ENCODE measurements around the gene NUAK1. TPM values are rescaled to one million over a fixed set of nuclear protein-coding genes. Genes with fewer than 3 reads are reported as not detected.

Gene NUAK1
- total RNA-seq, 1 experiment from 2014 or later, result 7.9 TPM

- Histone ChIP-seq H3K4me1 (replicated peaks; ENCODE audit: insufficient read depth) (no peaks in the 10 kb centered on the region), H2AFZ (no peak overlapping the region), H3K36me3 (ENCODE audit: low read depth) (peaks cover 16% of the 10 kb centered on the region), H3K79me2 (ENCODE audit: low read depth) (no peaks in the 10 kb centered on the region), H4K20me1 (ENCODE audit: insufficient read depth) (no peaks in the 10 kb centered on the region), H3K4me2 (no peak overlapping the region), H3K4me3 (no peak overlapping the region), H3K9me3 (ENCODE audit: insufficient read depth, low read depth) (no peaks in the 10 kb centered on the region), H3K27me3 (ENCODE audit: insufficient read depth, low read depth) (no peaks in the 10 kb centered on the region), H3K27ac (no peak overlapping the region), H3K9me2 (ENCODE audit: insufficient read depth) (no peaks in the 10 kb centered on the region), H3F3A (ENCODE audit: insufficient read depth, low read depth) (peaks cover 4% of the 10 kb centered on the region; the same call in 1 of the 2 replicates)
- ChIA-PET POLR2A (ENCODE audit: unreplicated experiment) (interaction anchor here (0.6 kb wide), 1 partner anchor 61 kb away, joined by 4 read pairs; no protein-coding TSS in a partner anchor), CTCF (no interaction called here)
- no peak for TF ChIP-seq CTCF (conservative IDR thresholded peaks at IDR 0.05)
- TF ChIP-seq EZH2 (IDR thresholded peaks at IDR 0.05; ENCODE audit: low read depth), result no peak
- intact Hi-C loops (cut with micrococcal nuclease; ENCODE audit: unreplicated experiment), result no loop called here
- DNase-seq, result no peak
- BruUV-seq (replicated peaks), result no TSS peak
Measured at GRCh38 chr12:106082216-106083175, 56.3 kb downstream of the NUAK1 start.

- no peak overlapping the region for H3K4me3 ChIP-seq
- BruUV-seq (replicated peaks), result no TSS peak
- H3K4me2 ChIP-seq, result no peak overlapping the region
- no peaks in the 10 kb centered on the region for H3K27me3 ChIP-seq (ENCODE audit: insufficient read depth, low read depth)
- POLR2A ChIA-PET (ENCODE audit: unreplicated experiment), result no interaction called here
- H2AFZ ChIP-seq, result no peak overlapping the region
- no peaks in the 10 kb centered on the region for H3K9me3 ChIP-seq (ENCODE audit: insufficient read depth, low read depth)
- H3K27ac ChIP-seq, result no peak overlapping the region
- H3F3A ChIP-seq (ENCODE audit: insufficient read depth, low read depth), result no peaks in the 10 kb centered on the region
- no peak for TF ChIP-seq CTCF (conservative IDR thresholded peaks at IDR 0.05)
- no peak for TF ChIP-seq EZH2 (IDR thresholded peaks at IDR 0.05; ENCODE audit: low read depth)
- intact Hi-C loops (cut with micrococcal nuclease; ENCODE audit: unreplicated experiment), result no loop called here
- no peaks in the 10 kb centered on the region for H3K9me2 ChIP-seq (ENCODE audit: insufficient read depth)
- CTCF ChIA-PET, result no interaction called here
- no peaks in the 10 kb centered on the region for H4K20me1 ChIP-seq (ENCODE audit: insufficient read depth)
- H3K79me2 ChIP-seq (ENCODE audit: low read depth), result no peaks in the 10 kb centered on the region
- peaks cover 16% of the 10 kb centered on the region for H3K36me3 ChIP-seq (ENCODE audit: low read depth)
- DNase-seq, result no peak
- H3K4me1 ChIP-seq (replicated peaks; ENCODE audit: insufficient read depth), result no peaks in the 10 kb centered on the region
Measured at GRCh38 chr12:106081606-106082005, 57.1 kb downstream of the NUAK1 start.

GRCh38 chr12:106080791-106081170 is 58.0 kb downstream of the NUAK1 start:
- no TSS peak for BruUV-seq (replicated peaks)
- no peaks in the 10 kb centered on the region for H3K9me2 ChIP-seq (ENCODE audit: insufficient read depth)
- H3F3A ChIP-seq (ENCODE audit: insufficient read depth, low read depth), result no peaks in the 10 kb centered on the region
- no peak for TF ChIP-seq EZH2 (IDR thresholded peaks at IDR 0.05; ENCODE audit: low read depth)
- TF ChIP-seq CTCF (conservative IDR thresholded peaks at IDR 0.05), result no peak
- intact Hi-C loops (cut with micrococcal nuclease; ENCODE audit: unreplicated experiment), result no loop called here
- ChIA-PET CTCF (no interaction called here), POLR2A (ENCODE audit: unreplicated experiment) (no interaction called here)
- no peak overlapping the region for H3K27ac ChIP-seq
- peaks cover 20% of the 10 kb centered on the region for H3K36me3 ChIP-seq (ENCODE audit: low read depth)
- no peak overlapping the region for H3K4me3 ChIP-seq
- DNase-seq, result no peak
- no peaks in the 10 kb centered on the region for H3K79me2 ChIP-seq (ENCODE audit: low read depth)
- no peaks in the 10 kb centered on the region for H3K9me3 ChIP-seq (ENCODE audit: insufficient read depth, low read depth)
- no peaks in the 10 kb centered on the region for H3K4me1 ChIP-seq (replicated peaks; ENCODE audit: insufficient read depth)
- no peak overlapping the region for H3K4me2 ChIP-seq
- H3K27me3 ChIP-seq (ENCODE audit: insufficient read depth, low read depth), result no peaks in the 10 kb centered on the region
- H2AFZ ChIP-seq, result no peak overlapping the region
- H4K20me1 ChIP-seq (ENCODE audit: insufficient read depth), result no peaks in the 10 kb centered on the region
